IMR-90 (cell line): Measurements from ENCODE around the gene COL20A1. TPM values are rescaled to one million over a fixed set of nuclear protein-coding genes. Genes with fewer than 3 reads are reported as not detected.

Experiments
- ATAC-seq: fragments of 200-7000 bp; cut with Tn5 transposase; 2 replicates; pipeline ENCODE4 v1.9.1; 2020; ENCODE audit warnings: low read depth, mild to moderate bottlenecking, moderate library complexity
- BruUV-seq: library from RNA; stranded (reverse); fragments of 400-500 nt; replicated peaks from 2 replicates; lab custom pipeline; 2021; lab: Mats Ljungman, UMichigan
- CTCF ChIA-PET: fragments of 300-600 bp; formaldehyde crosslinking; extraction: SDS; loops from one replicate; lab custom pipeline; 2021; ENCODE audit warnings: antibody characterized with exemption; lab: Yijun Ruan, JAX
- POLR2A ChIA-PET: fragments of 300-600 bp; sonication (Branson Sonifier 250); formaldehyde crosslinking; loops from one replicate; lab custom pipeline; 2022; ENCODE audit warnings: antibody characterized with exemption; ENCODE audit not compliant: unreplicated experiment; lab: Charles Lee
- DNase-seq: peaks from one replicate; pipeline ENCODE4 v3.0.0; 2013
- H2AFZ ChIP-seq: replicated peaks from 2 replicates; pipeline ENCODE3; 2013; ENCODE audit warnings: low read length, mild to moderate bottlenecking; ENCODE audit not compliant: poor library complexity
- H2AK5ac ChIP-seq: 2 replicates; pipeline ENCODE4 v1.6.1; 2013; ENCODE audit warnings: low read depth, low read length, inconsistent platforms
- H2AK9ac ChIP-seq: replicated peaks from 2 replicates; pipeline ENCODE3; 2013; ENCODE audit warnings: mild to moderate bottlenecking, low read depth, low read length, moderate library complexity; ENCODE audit not compliant: poor library complexity
- H2BK120ac ChIP-seq: 2 replicates; pipeline ENCODE4 v1.6.1; 2013; ENCODE audit warnings: low read depth, low read length, inconsistent platforms
- H2BK15ac ChIP-seq: 3 replicates; pipeline ENCODE4 v1.6.1; 2013; ENCODE audit warnings: low read depth, low read length, inconsistent platforms
- H2BK20ac ChIP-seq: 2 replicates; pipeline ENCODE4 v1.6.1; 2013; ENCODE audit warnings: low read depth, mild to moderate bottlenecking, inconsistent platforms, low read length, moderate library complexity
- H2BK5ac ChIP-seq: 2 replicates; pipeline ENCODE4 v1.6.1; 2013; ENCODE audit warnings: mild to moderate bottlenecking, low read depth, low read length, inconsistent platforms; ENCODE audit not compliant: poor library complexity, severe bottlenecking
- H3K14ac ChIP-seq: replicated peaks from 2 replicates; pipeline ENCODE4 v1.6.1; 2013; ENCODE audit warnings: low read depth, low read length, inconsistent platforms
- H3K18ac ChIP-seq: 2 replicates; pipeline ENCODE4 v1.6.1; 2013; ENCODE audit warnings: low read depth, low read length, control low read depth
- H3K23ac ChIP-seq: 2 replicates; pipeline ENCODE4 v1.6.1; 2013; ENCODE audit warnings: low read depth, low read length, inconsistent platforms
- H3K27ac ChIP-seq: 2 replicates; pipeline ENCODE4 v1.5.1; 2013; ENCODE audit warnings: mild to moderate bottlenecking, control low read depth, low read length; ENCODE audit not compliant: insufficient read depth
- H3K27me3 ChIP-seq: 2 replicates; pipeline ENCODE4 v1.6.1; 2013; ENCODE audit warnings: low read length; ENCODE audit not compliant: control insufficient read depth, insufficient read depth
- H3K36me3 ChIP-seq: 2 replicates; pipeline ENCODE4 v1.6.1; 2013; ENCODE audit warnings: low read length, mixed read lengths; ENCODE audit not compliant: control insufficient read depth, insufficient read depth
- H3K4ac ChIP-seq: 2 replicates; pipeline ENCODE4 v1.6.1; 2013; ENCODE audit warnings: low read depth, low read length, inconsistent platforms
- H3K4me1 ChIP-seq: 2 replicates; pipeline ENCODE4 v1.6.1; 2013; ENCODE audit warnings: low read length, mixed read lengths; ENCODE audit not compliant: control insufficient read depth, insufficient read depth
- H3K4me2 ChIP-seq: 2 replicates; pipeline ENCODE4 v1.6.1; 2013; ENCODE audit warnings: low read depth, mild to moderate bottlenecking, control low read depth, low read length, moderate library complexity
- H3K4me3 ChIP-seq: 2 replicates; pipeline ENCODE4 v1.5.1; 2013; ENCODE audit warnings: low read depth, mild to moderate bottlenecking, control low read depth, low read length, moderate library complexity; ENCODE audit not compliant: insufficient read depth
- H3K56ac ChIP-seq: 2 replicates; pipeline ENCODE4 v1.6.1; 2013; ENCODE audit warnings: low read length, inconsistent platforms; ENCODE audit not compliant: insufficient read depth; ENCODE audit errors: extremely low read depth
- H3K79me1 ChIP-seq, 2 experiments: 2 replicates each; pipeline ENCODE4 v1.6.1; 2013; ENCODE audit warnings: low read length in 2 of 2, inconsistent platforms in 1 of 2, low read depth in 1 of 2
- H3K9ac ChIP-seq: 2 replicates; pipeline ENCODE4 v1.6.1; 2013; ENCODE audit warnings: low read depth, low read length, control low read depth
- H3K9me1 ChIP-seq: 2 replicates; pipeline ENCODE4 v1.6.1; 2013; ENCODE audit warnings: low read length, inconsistent platforms; ENCODE audit not compliant: insufficient read depth
- H3K9me3 ChIP-seq: 2 replicates; pipeline ENCODE4 v1.6.1; 2013; ENCODE audit warnings: low read length; ENCODE audit not compliant: control insufficient read depth, insufficient read depth
- H4K20me1 ChIP-seq: 2 replicates; pipeline ENCODE4 v1.6.1; 2013; ENCODE audit warnings: low read length, inconsistent platforms; ENCODE audit not compliant: insufficient read depth
- H4K5ac ChIP-seq: 2 replicates; pipeline ENCODE4 v1.6.1; 2013; ENCODE audit warnings: mild to moderate bottlenecking, low read depth, low read length, control low read depth
- H4K8ac ChIP-seq, 2 experiments: 2 replicates each; pipeline ENCODE4 v1.6.1; 2013; ENCODE audit warnings: low read depth in 2 of 2, low read length in 2 of 2, control low read depth in 1 of 2, inconsistent platforms in 1 of 2
- H4K91ac ChIP-seq: 2 replicates; pipeline ENCODE4 v1.6.1; 2013; ENCODE audit warnings: low read depth, low read length, inconsistent platforms; ENCODE audit not compliant: insufficient read depth
- BHLHE40 ChIP-seq: fragments of 150-350 bp; IDR thresholded peaks from 2 replicates; pipeline ENCODE4 v1.6.1; 2016; ENCODE audit warnings: mild to moderate bottlenecking, low read depth, low read length
- CEBPB ChIP-seq: IDR thresholded peaks from 2 replicates; pipeline ENCODE4 v1.6.1; 2012; ENCODE audit warnings: low read depth, low read length, improper control_type of control experiment
- CHD1 ChIP-seq: IDR thresholded peaks from 2 replicates; pipeline ENCODE4 v1.6.1; 2012; ENCODE audit warnings: low read depth, low read length, improper control_type of control experiment
- CTCF ChIP-seq: conservative IDR thresholded peaks from 2 replicates; pipeline ENCODE4 v1.5.1; 2012; ENCODE audit warnings: mild to moderate bottlenecking, low read depth, low read length, improper control_type of control experiment
- FOS ChIP-seq: fragments of 150-350 bp; IDR thresholded peaks from 2 replicates; pipeline ENCODE4 v1.6.1; 2016; ENCODE audit warnings: low read depth, low read length
- MAFK ChIP-seq: IDR thresholded peaks from 2 replicates; pipeline ENCODE4 v1.6.1; 2012; ENCODE audit warnings: low read depth, low read length, improper control_type of control experiment
- MAZ ChIP-seq: IDR thresholded peaks from 2 replicates; pipeline ENCODE4 v1.6.1; 2012; ENCODE audit warnings: low read depth, mild to moderate bottlenecking, low read length, improper control_type of control experiment, moderate library complexity, borderline replicate concordance
- MXI1 ChIP-seq: IDR thresholded peaks from 2 replicates; pipeline ENCODE4 v1.6.1; 2012; ENCODE audit warnings: low read depth, mild to moderate bottlenecking, low read length, moderate library complexity, borderline replicate concordance
- NFE2L2 ChIP-seq: fragments of 150-350 bp; IDR thresholded peaks from 2 replicates; pipeline ENCODE4 v1.6.1; 2016; ENCODE audit warnings: low read depth, mild to moderate bottlenecking, low read length
- POLR2A ChIP-seq: IDR thresholded peaks from 2 replicates; pipeline ENCODE4 v1.6.1; 2012; ENCODE audit warnings: mild to moderate bottlenecking, low read depth, low read length
- RAD21 ChIP-seq: IDR thresholded peaks from 2 replicates; pipeline ENCODE4 v1.6.1; 2012; ENCODE audit warnings: low read length, improper control_type of control experiment
- RCOR1 ChIP-seq: IDR thresholded peaks from 2 replicates; pipeline ENCODE4 v1.6.1; 2012; ENCODE audit warnings: mild to moderate bottlenecking, low read length, improper control_type of control experiment; ENCODE audit not compliant: insufficient replicate concordance
- RFX5 ChIP-seq: IDR thresholded peaks from 2 replicates; pipeline ENCODE4 v1.8.0; 2012; ENCODE audit warnings: low read depth, mild to moderate bottlenecking, low read length, moderate library complexity
- SMC3 ChIP-seq: fragments of 150-350 bp; IDR thresholded peaks from 2 replicates; pipeline ENCODE4 v1.6.1; 2016; ENCODE audit warnings: low read depth, mild to moderate bottlenecking, antibody characterized with exemption, low read length, moderate library complexity
- USF2 ChIP-seq: fragments of 150-350 bp; IDR thresholded peaks from 2 replicates; pipeline ENCODE4 v1.6.1; 2017; ENCODE audit warnings: mild to moderate bottlenecking, antibody characterized with exemption, low read length, low read depth
- WGBS, 2 experiments: methylation state at CpG; one replicate each; pipeline versions ENCODE4 v1.1.5 to v1.1.7; 2013; ENCODE audit warnings: missing lambda C conversion rate in 2 of 2; ENCODE audit not compliant: insufficient read length in 1 of 2; ENCODE audit errors: extremely low coverage in 2 of 2; 5-methylcytosine and 5-hydroxymethylcytosine counted together
- dilution Hi-C: fragments of 300-500 bp; cut with HindIII; formaldehyde crosslinking; loops from one replicate; pipeline ENCODE4 v1.14.3; 2018; ENCODE audit warnings: low sequenced_read_pairs; ENCODE audit not compliant: unreplicated experiment
- in situ Hi-C: fragments of 300-500 bp; cut with MboI; formaldehyde crosslinking; loops from 3 replicates; pipeline ENCODE4 v1.14.3; 2019; ENCODE audit warnings: low sequenced_read_pairs, inconsistent platforms, mixed read lengths
- intact Hi-C: fragments of 100-400 bp; cut with micrococcal nuclease; formaldehyde crosslinking; loops from 2 replicates; pipeline ENCODE4 v1.10.0; 2022
- polyA plus RNA-seq, 3 experiments: library from polyadenylated mRNA; depleted of rRNA; stranded (reverse); fragments of >200 nt; gene quantifications; 2 replicates each; pipeline ENCODE4 v1.2.3, GENCODE V29; 2012; ENCODE audit warnings: low replicate concordance in 1 of 3
- total RNA-seq: library from RNA; depleted of rRNA; stranded (reverse); fragments of >200 nt; gene quantifications from 2 replicates; pipeline ENCODE4 v1.2.3, GENCODE V29; 2012
- TF ChIP-seq, protein P1 (sequence below): fragments of 150-350 bp; IDR thresholded peaks from 2 replicates; pipeline ENCODE4 v1.6.1; 2016; ENCODE audit warnings: low read depth, mild to moderate bottlenecking, low read length, moderate library complexity, borderline replicate concordance

Gene COL20A1
- total and polyA plus RNA-seq, 2 of the 4 experiments (the other 2 are of a cell fraction), result not detected

DNA sequence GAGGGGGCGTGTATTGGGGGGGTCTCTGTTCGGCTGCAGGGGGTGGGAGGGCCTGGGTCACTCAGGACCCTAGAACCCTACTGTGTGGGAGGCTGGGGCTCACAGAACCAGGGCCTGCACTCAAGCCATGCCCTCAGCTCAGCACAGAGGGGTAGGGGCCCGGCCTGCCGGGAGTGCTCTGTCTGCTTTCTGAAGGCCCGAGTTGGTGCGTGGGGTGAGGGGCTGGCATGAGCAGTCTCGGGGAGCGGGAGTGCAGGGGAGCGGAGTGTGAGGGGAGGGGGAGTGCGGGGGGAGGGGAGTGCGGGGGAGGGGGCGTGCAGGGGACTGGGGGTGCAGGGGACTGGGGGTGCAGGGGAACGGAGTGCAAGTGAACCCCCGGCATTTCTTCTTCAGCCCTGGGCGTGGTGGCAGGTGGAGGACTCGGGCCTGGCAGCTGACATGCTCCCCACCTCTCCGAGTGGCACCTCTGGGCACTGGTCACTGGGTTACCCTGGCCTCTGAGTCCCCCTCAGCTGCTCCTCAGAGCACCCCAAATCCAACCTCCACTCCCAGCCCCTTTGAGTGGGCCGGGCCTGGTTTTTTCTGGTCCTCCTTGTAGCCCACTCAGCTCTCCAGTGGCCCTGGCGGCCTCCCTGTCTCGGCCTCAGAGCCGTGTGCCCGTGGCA is 1.0 kb downstream of the COL20A1 start:
- H3K9me3 ChIP-seq, result peaks cover 1% of the 10 kb centered on the region; the same call in 1 of the 2 replicates
- H3K56ac ChIP-seq, result no peak overlapping the region
- no peak overlapping the region for H2AK9ac ChIP-seq
- no CpG with 5 or more reads among the region's 22 CpGs for WGBS, 2 experiments
- H3K4me1 ChIP-seq, result no peaks in the 10 kb centered on the region
- peaks cover 8% of the 10 kb centered on the region; the same call in 1 of the 2 replicates for H3K36me3 ChIP-seq
- intact Hi-C loops, result no loop called here
- H3K79me1 ChIP-seq, result 0 out of 4 replicates have a peak, but pooled peaks cover 0 to 5% of the 10 kb centered on the region in 2 experiments
- H4K8ac ChIP-seq, result no peak overlapping the region
- H3K4ac ChIP-seq, result no peak overlapping the region
- ChIA-PET POLR2A (no interaction called here), CTCF (no interaction called here)
- H3K9ac ChIP-seq, result no peak overlapping the region
- no peak overlapping the region for H3K4me2 ChIP-seq
- no peak overlapping the region for H3K27ac ChIP-seq
- no peak overlapping the region for H2AK5ac ChIP-seq
- in situ Hi-C loops, result no loop called here
- no peak overlapping the region for H3K14ac ChIP-seq
- H2BK5ac ChIP-seq, result no peak overlapping the region
- H2BK15ac ChIP-seq, result no peak overlapping the region
- H2AFZ ChIP-seq, result no peak overlapping the region
- BruUV-seq, result no TSS peak
- peaks cover 36% of the 10 kb centered on the region for H3K27me3 ChIP-seq
- H4K91ac ChIP-seq, result no peak overlapping the region
- no peak overlapping the region for H4K5ac ChIP-seq
- no peak for TF ChIP-seq FOS
- no peak for TF ChIP-seq CTCF
- TF ChIP-seq, protein P1, sequence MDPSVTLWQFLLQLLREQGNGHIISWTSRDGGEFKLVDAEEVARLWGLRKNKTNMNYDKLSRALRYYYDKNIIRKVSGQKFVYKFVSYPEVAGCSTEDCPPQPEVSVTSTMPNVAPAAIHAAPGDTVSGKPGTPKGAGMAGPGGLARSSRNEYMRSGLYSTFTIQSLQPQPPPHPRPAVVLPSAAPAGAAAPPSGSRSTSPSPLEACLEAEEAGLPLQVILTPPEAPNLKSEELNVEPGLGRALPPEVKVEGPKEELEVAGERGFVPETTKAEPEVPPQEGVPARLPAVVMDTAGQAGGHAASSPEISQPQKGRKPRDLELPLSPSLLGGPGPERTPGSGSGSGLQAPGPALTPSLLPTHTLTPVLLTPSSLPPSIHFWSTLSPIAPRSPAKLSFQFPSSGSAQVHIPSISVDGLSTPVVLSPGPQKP, result no peak
- no peak for TF ChIP-seq POLR2A
- TF ChIP-seq CEBPB, result no peak
- no peak for TF ChIP-seq RFX5
- TF ChIP-seq RAD21, result no peak
- TF ChIP-seq USF2, result no peak
- TF ChIP-seq RCOR1, result no peak
- no peak for TF ChIP-seq NFE2L2
- no peak for TF ChIP-seq MAZ
- TF ChIP-seq BHLHE40, result no peak
- TF ChIP-seq MXI1, result no peak
- TF ChIP-seq SMC3, result no peak
- TF ChIP-seq MAFK, result no peak
- no peak for TF ChIP-seq CHD1
- dilution Hi-C loops, result no loop called here
- ATAC-seq (no peak), DNase-seq (no peak)
- no peak overlapping the region for H3K18ac ChIP-seq
- no peak overlapping the region for H3K4me3 ChIP-seq
- H2BK120ac ChIP-seq, result no peak overlapping the region
- H2BK20ac ChIP-seq, result no peak overlapping the region
- H3K9me1 ChIP-seq, result no peaks in the 10 kb centered on the region
- peaks cover 37% of the 10 kb centered on the region for H4K20me1 ChIP-seq
- no peak overlapping the region for H3K23ac ChIP-seq
